ENCODE data around the gene LSMEM2. TPM values are rescaled to one million over a fixed set of nuclear protein-coding genes. Genes with fewer than 3 reads are reported as not detected.
A peak's percentile ranks its signal among the peaks of the same experiment; 100 is the strongest.

LSMEM2 gene
- total and polyA plus RNA-seq, 9 of the 15 experiments (the other 6 are each of a cell fraction or from before 2014, with no cell fraction given) = not detected

DNA sequence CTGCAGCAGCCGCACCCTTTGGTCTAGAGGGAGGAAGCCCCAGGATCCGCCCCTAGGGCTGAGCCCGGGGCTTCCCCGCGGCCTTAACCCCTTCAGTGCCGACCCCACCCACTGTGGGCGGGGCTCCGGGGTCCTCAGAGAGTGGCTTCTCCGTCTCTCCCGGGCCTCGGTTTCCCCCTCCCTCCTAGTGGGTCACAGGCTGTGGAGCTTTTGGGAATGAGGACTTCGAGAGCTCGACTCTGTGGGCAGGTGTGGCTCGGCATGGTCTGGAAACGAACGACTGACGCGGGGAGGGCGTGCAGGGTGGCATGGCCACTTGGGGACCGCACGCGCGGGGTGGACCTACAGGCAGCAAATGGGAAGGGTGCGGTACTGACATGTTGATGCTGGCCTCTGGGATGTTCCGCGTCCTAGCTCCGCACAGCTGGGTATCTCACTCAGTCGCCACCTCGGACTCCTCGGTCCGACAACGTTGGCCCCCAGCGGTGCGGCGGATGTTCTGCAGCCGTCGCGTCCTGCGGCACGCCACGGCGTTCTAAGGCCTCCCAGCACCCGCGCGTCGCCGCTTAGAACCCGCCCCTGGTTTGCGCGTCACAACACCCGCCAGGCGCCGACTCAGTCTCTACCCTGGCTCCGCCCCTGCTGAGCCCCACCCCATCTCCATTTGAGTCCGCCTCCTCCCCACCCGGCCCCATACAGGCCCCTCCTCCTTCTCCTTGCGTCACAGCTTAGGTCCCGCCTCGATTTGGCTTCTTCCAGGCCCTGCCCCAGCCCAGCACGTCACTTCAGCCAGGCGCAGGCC, 20.1 kb downstream of the LSMEM2 start, which contains the start of the genes HYAL3 and NAA80 (continued):
- TF ChIP-seq ZNF311 (CRISPR knock-in tag; IDR thresholded peaks at IDR 0.05) = no peak
- TF ChIP-seq TARDBP (IDR thresholded peaks at IDR 0.05) = no peak
- 0 out of 2 replicates have a peak, but pooled peaks have one; percentile 20 for TF ChIP-seq TEAD4 (IDR thresholded peaks at IDR 0.05; ENCODE audit: low read length)
- no peak for TF ChIP-seq TEAD4 (CRISPR knock-in tag; IDR thresholded peaks at IDR 0.05; ENCODE audit: borderline replicate concordance)
- TF ChIP-seq, protein P1, sequence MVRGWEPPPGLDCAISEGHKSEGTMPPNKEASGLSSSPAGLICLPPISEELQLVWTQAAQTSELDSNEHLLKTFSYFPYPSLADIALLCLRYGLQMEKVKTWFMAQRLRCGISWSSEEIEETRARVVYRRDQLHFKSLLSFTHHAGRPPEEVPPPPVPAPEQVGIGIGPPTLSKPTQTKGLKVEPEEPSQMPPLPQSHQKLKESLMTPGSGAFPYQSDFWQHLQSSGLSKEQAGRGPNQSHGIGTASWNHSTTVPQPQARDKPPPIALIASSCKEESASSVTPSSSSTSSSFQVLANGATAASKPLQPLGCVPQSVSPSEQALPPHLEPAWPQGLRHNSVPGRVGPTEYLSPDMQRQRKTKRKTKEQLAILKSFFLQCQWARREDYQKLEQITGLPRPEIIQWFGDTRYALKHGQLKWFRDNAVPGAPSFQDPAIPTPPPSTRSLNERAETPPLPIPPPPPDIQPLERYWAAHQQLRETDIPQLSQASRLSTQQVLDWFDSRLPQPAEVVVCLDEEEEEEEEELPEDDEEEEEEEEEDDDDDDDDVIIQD (CRISPR knock-in tag; IDR thresholded peaks at IDR 0.05) = no peak
- TF ChIP-seq C11orf30 (IDR thresholded peaks at IDR 0.05; ENCODE audit: low read depth) = peak; percentile 52
- TF ChIP-seq, protein P2, sequence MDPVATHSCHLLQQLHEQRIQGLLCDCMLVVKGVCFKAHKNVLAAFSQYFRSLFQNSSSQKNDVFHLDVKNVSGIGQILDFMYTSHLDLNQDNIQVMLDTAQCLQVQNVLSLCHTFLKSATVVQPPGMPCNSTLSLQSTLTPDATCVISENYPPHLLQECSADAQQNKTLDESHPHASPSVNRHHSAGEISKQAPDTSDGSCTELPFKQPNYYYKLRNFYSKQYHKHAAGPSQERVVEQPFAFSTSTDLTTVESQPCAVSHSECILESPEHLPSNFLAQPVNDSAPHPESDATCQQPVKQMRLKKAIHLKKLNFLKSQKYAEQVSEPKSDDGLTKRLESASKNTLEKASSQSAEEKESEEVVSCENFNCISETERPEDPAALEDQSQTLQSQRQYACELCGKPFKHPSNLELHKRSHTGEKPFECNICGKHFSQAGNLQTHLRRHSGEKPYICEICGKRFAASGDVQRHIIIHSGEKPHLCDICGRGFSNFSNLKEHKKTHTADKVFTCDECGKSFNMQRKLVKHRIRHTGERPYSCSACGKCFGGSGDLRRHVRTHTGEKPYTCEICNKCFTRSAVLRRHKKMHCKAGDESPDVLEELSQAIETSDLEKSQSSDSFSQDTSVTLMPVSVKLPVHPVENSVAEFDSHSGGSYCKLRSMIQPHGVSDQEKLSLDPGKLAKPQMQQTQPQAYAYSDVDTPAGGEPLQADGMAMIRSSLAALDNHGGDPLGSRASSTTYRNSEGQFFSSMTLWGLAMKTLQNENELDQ (CRISPR knock-in tag; IDR thresholded peaks at IDR 0.05; ENCODE audit: borderline replicate concordance) = 0 out of 2 replicates have a peak, but pooled peaks have one; percentile 26
- TF ChIP-seq MAZ (CRISPR knock-in tag; conservative IDR thresholded peaks at IDR 0.05 in 1 of 2, IDR thresholded peaks at IDR 0.05 in 1 of 2) = peak in 1 of 2 experiments; percentile 46; a peak in 3 of 4 replicates
- no peak for TF ChIP-seq NEUROD1 (IDR thresholded peaks at IDR 0.05; ENCODE audit: borderline replicate concordance, low read depth, low read length, partially characterized antibody)
- TF ChIP-seq POLR3A (IDR thresholded peaks at IDR 0.05; ENCODE audit: borderline replicate concordance, extremely low read depth, insufficient read depth, insufficient read length) = no peak
- TF ChIP-seq, protein P3, sequence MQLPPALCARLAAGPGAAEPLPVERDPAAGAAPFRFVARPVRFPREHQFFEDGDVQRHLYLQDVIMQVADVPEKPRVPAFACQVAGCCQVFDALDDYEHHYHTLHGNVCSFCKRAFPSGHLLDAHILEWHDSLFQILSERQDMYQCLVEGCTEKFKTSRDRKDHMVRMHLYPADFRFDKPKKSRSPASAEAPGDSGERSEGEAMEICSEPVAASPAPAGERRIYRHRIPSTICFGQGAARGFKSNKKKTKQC (CRISPR knock-in tag; IDR thresholded peaks at IDR 0.05) = peak; percentile 70; the same call in 1 of the 2 replicates
- 0 out of 2 replicates have a peak, but pooled peaks have one; percentile 27 for TF ChIP-seq DIDO1 (tag; IDR thresholded peaks at IDR 0.05; ENCODE audit: low read depth)
- no peak for TF ChIP-seq TGIF2 (CRISPR knock-in tag; IDR thresholded peaks at IDR 0.05)
- no peak for TF ChIP-seq PYGO2 (tag; IDR thresholded peaks at IDR 0.05)
- TF ChIP-seq JUND (IDR thresholded peaks at IDR 0.05; ENCODE audit: borderline replicate concordance, low read depth, low read length) = no peak; the same call in 1 of the 2 replicates
- TF ChIP-seq JUND (tag; IDR thresholded peaks at IDR 0.05; ENCODE audit: borderline replicate concordance, low read depth, low read length) = no peak
- no peak for TF ChIP-seq TSC22D4 (tag; IDR thresholded peaks at IDR 0.05)
- no peak for TF ChIP-seq MAFK (IDR thresholded peaks at IDR 0.05; ENCODE audit: low read length)
- TF ChIP-seq ZNF174 (CRISPR knock-in tag; IDR thresholded peaks at IDR 0.05) = no peak
- peak; percentile 25; the same call in 1 of the 2 replicates for TF ChIP-seq SMARCE1 (IDR thresholded peaks at IDR 0.05)
- TF ChIP-seq, protein P4, sequence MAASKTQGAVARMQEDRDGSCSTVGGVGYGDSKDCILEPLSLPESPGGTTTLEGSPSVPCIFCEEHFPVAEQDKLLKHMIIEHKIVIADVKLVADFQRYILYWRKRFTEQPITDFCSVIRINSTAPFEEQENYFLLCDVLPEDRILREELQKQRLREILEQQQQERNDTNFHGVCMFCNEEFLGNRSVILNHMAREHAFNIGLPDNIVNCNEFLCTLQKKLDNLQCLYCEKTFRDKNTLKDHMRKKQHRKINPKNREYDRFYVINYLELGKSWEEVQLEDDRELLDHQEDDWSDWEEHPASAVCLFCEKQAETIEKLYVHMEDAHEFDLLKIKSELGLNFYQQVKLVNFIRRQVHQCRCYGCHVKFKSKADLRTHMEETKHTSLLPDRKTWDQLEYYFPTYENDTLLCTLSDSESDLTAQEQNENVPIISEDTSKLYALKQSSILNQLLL (CRISPR knock-in tag; IDR thresholded peaks at IDR 0.05; ENCODE audit: borderline replicate concordance) = no peak
- TF ChIP-seq NCOA4 (IDR thresholded peaks at IDR 0.05; ENCODE audit: partially characterized antibody) = no peak
- TF ChIP-seq CXXC5 (CRISPR knock-in tag; IDR thresholded peaks at IDR 0.05) = peak; percentile 88; the same call in 1 of the 2 replicates
